ENCODE measurements around the gene ASB15.

Gene ASB15

DNA sequence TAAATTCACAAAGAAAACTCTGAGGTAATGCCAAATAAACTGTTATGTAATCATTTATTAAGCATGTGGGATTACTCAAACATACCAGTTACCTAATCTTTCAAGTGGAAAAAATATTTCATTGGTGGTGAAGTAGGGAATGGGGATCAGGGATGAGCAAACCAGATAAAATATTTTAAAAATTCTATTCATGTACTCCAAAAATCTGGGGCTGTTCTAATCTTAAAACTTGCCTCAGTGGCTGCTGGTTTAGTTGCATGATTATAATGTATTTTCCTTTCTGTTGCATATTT, 73.5 kb downstream of the ASB15 start:
- Histone ChIP-seq H3K36me3 (ENCODE audit: control insufficient read depth, insufficient read depth, low read length) (no peaks in the 10 kb centered on the region), H3K9me3 (ENCODE audit: control insufficient read depth, insufficient read depth, low read length) (no peaks in the 10 kb centered on the region), H3K27me3 (ENCODE audit: control insufficient read depth, insufficient read depth, low read length) (no peaks in the 10 kb centered on the region), H3K27ac (ENCODE audit: low read length) (no peak overlapping the region), H3K4me3 (ENCODE audit: low read length) (no peak overlapping the region), H3K4me1 (ENCODE audit: control insufficient read depth, insufficient read depth, low read length) (no peaks in the 10 kb centered on the region)
- no peak for DNase-seq (ENCODE audit: low read depth, low spot score)

DNA sequence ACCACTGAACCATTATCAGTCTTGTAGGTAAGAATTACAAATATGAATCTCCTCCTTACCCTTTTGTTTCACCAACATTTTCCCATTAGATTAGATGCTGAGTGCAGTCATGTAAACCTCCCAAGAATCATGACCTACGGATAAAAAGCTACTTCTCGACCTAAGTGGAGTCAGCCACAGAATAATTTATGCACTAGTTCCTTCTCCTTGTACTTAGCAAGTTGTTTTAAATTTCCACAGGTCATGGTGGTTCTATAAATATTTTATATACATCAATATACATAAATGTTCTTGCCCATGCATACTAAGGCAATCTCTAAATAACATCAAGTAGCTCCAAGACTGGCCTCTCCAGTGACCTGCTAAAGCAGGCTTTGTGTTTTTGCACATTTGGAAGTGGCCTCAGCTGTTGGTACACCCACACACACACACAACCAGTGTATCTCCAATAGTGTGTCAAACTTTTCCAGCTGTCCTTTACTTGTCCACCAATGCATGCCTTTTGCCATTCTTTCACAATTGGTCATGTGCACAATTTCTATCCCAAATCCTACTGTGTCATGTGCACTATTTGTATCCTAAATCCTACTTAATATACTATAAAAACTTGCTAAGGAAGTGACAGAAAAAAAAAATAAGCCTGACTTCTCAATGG, 75.6 kb downstream of the ASB15 start:
- H3K4me1 ChIP-seq (ENCODE audit: control insufficient read depth, insufficient read depth, low read length): no peaks in the 10 kb centered on the region
- H3K36me3 ChIP-seq (ENCODE audit: control insufficient read depth, insufficient read depth, low read length): no peaks in the 10 kb centered on the region
- H3K27ac ChIP-seq (ENCODE audit: low read length): no peak overlapping the region
- no peak for DNase-seq (ENCODE audit: low read depth, low spot score)
- no peak overlapping the region for H3K4me3 ChIP-seq (ENCODE audit: low read length)
- WGBS (ENCODE audit: insufficient coverage, insufficient read length): no CpG with 5 or more reads among the region's 2 CpGs
- no peaks in the 10 kb centered on the region for H3K27me3 ChIP-seq (ENCODE audit: control insufficient read depth, insufficient read depth, low read length)
- no peaks in the 10 kb centered on the region for H3K9me3 ChIP-seq (ENCODE audit: control insufficient read depth, insufficient read depth, low read length)

DNA sequence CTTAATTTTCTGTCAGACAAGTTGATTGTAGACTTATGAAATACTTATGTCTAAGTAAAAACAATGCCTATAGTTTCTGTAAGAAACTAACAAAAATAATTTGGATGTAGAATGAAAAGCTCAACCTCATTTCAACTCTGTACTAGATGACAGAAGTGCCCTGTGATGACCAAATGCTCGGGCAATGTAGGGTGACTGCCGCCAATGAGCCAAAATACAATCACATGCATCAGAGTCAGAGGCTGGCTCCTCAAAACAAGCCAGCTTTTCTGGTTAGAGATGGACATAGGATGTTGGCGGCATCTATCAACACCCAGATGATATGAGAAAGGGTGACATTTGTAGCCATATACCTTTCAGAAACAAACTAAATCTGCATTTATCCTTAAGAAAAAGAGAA, 78.0 kb downstream of the ASB15 start:
- Histone ChIP-seq H3K27me3 (ENCODE audit: control insufficient read depth, insufficient read depth, low read length) (no peaks in the 10 kb centered on the region), H3K36me3 (ENCODE audit: control insufficient read depth, insufficient read depth, low read length) (no peaks in the 10 kb centered on the region), H3K27ac (ENCODE audit: low read length) (no peak overlapping the region), H3K9me3 (ENCODE audit: control insufficient read depth, insufficient read depth, low read length) (no peaks in the 10 kb centered on the region), H3K4me3 (ENCODE audit: low read length) (no peak overlapping the region), H3K4me1 (ENCODE audit: control insufficient read depth, insufficient read depth, low read length) (no peaks in the 10 kb centered on the region)
- WGBS (ENCODE audit: insufficient coverage, insufficient read length): no CpG with 5 or more reads among the region's 3 CpGs
- DNase-seq (ENCODE audit: low read depth, low spot score): no peak

DNA sequence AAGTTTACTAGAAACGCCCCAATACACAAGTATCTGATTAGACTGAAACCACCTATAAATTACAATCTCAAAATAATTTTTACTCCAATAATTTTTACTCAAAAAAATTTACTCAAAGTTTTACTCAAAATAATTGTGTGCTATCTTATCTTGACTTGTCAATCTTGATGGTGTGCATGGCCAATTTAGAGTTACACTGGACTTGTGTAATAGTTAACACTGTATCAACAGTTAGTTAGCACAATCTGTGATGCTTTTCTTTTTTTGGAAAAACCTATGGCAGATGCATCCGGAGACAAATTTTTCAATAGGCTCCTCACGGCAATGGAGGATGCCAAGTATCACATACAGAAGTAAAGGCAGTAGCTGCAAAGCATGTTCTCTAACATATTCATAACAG, 79.0 kb downstream of the ASB15 start:
- Histone ChIP-seq H3K9me3 (ENCODE audit: control insufficient read depth, insufficient read depth, low read length) (no peaks in the 10 kb centered on the region), H3K27ac (ENCODE audit: low read length) (no peak overlapping the region), H3K27me3 (ENCODE audit: control insufficient read depth, insufficient read depth, low read length) (no peaks in the 10 kb centered on the region), H3K4me1 (ENCODE audit: control insufficient read depth, insufficient read depth, low read length) (no peaks in the 10 kb centered on the region), H3K4me3 (ENCODE audit: low read length) (no peak overlapping the region), H3K36me3 (ENCODE audit: control insufficient read depth, insufficient read depth, low read length) (no peaks in the 10 kb centered on the region)
- WGBS (ENCODE audit: insufficient coverage, insufficient read length): no CpG with 5 or more reads among the region's 3 CpGs
- DNase-seq (ENCODE audit: low read depth, low spot score): no peak

DNA sequence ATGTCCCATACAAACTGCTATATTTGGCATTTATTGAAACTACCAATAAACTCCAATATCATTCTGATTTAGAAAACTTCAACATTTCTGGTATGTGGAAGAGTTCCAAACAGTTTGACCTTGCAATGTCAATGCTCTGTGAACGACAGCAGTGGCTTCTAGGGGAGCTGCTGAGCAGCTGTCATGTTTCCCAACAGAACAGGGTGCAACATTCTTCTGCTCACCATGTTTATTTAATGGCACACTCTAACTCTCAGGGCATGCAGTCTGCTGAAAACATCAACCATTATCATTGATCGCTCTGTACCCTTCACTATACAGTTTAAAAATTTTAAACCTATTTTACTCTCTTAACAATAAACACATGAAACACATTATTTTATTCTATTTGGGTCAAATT, 79.9 kb downstream of the ASB15 start:
- no peaks in the 10 kb centered on the region for H3K27me3 ChIP-seq (ENCODE audit: control insufficient read depth, insufficient read depth, low read length)
- no peaks in the 10 kb centered on the region for H3K4me1 ChIP-seq (ENCODE audit: control insufficient read depth, insufficient read depth, low read length)
- no peak for DNase-seq (ENCODE audit: low read depth, low spot score)
- H3K27ac ChIP-seq (ENCODE audit: low read length): no peak overlapping the region
- H3K36me3 ChIP-seq (ENCODE audit: control insufficient read depth, insufficient read depth, low read length): no peaks in the 10 kb centered on the region
- H3K4me3 ChIP-seq (ENCODE audit: low read length): no peak overlapping the region
- WGBS (ENCODE audit: insufficient coverage, insufficient read length): 100% methylated on average over 1 of the region's 2 CpGs
- H3K9me3 ChIP-seq (ENCODE audit: control insufficient read depth, insufficient read depth, low read length): no peaks in the 10 kb centered on the region

DNA sequence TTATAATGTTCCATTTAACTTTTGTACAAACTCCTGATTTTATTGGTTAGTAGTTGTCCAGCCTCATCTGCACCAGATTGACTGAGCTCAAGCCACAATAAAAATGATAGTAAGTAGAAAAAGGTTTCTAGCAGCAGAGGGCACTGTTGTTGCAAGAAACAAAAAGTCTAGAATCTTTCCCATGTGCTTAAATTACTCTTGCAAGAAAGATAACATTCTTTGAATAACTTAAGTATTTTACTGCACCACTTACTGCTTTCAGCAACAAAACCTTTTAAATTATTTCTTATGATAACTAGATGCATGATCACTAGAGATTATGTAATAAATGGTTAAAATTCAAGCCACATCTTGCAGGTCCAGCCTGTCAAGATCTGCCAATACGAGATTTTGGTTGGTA, 81.1 kb downstream of the ASB15 start:
- H3K27me3 ChIP-seq (ENCODE audit: control insufficient read depth, insufficient read depth, low read length): no peaks in the 10 kb centered on the region
- no peak overlapping the region for H3K27ac ChIP-seq (ENCODE audit: low read length)
- no peak for DNase-seq (ENCODE audit: low read depth, low spot score)
- H3K9me3 ChIP-seq (ENCODE audit: control insufficient read depth, insufficient read depth, low read length): no peaks in the 10 kb centered on the region
- H3K4me3 ChIP-seq (ENCODE audit: low read length): no peak overlapping the region
- no peaks in the 10 kb centered on the region for H3K4me1 ChIP-seq (ENCODE audit: control insufficient read depth, insufficient read depth, low read length)
- no CpG with 5 or more reads among the region's 1 CpG for WGBS (ENCODE audit: insufficient coverage, insufficient read length)
- H3K36me3 ChIP-seq (ENCODE audit: control insufficient read depth, insufficient read depth, low read length): no peaks in the 10 kb centered on the region

DNA sequence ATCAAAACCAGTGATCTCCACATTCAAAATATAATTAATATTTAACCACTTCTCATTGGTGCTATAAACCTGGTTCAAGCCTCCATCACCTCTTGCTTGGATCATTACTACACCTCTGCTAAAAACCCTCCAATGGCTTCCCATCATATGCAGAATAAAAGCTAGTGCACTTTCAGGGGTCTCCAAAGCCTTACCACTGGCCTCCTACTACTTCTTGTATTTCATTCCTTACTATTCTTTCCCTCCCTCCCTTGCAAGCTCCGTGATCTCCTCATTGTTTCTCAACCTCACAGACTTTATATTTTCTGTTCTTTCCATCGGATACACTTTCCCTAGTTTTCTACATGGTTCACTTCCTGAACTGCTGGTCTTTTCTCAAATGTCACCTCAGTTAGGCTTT, 85.5 kb downstream of the ASB15 start:
- H3K4me3 ChIP-seq (ENCODE audit: low read length): no peak overlapping the region
- no peaks in the 10 kb centered on the region for H3K9me3 ChIP-seq (ENCODE audit: control insufficient read depth, insufficient read depth, low read length)
- no peak for DNase-seq (ENCODE audit: low read depth, low spot score)
- 100% methylated on average over 1 of the region's 2 CpGs for WGBS (ENCODE audit: insufficient coverage, insufficient read length)
- no peak overlapping the region for H3K27ac ChIP-seq (ENCODE audit: low read length)
- no peaks in the 10 kb centered on the region for H3K27me3 ChIP-seq (ENCODE audit: control insufficient read depth, insufficient read depth, low read length)
- no peaks in the 10 kb centered on the region for H3K36me3 ChIP-seq (ENCODE audit: control insufficient read depth, insufficient read depth, low read length)
- H3K4me1 ChIP-seq (ENCODE audit: control insufficient read depth, insufficient read depth, low read length): no peaks in the 10 kb centered on the region

DNA sequence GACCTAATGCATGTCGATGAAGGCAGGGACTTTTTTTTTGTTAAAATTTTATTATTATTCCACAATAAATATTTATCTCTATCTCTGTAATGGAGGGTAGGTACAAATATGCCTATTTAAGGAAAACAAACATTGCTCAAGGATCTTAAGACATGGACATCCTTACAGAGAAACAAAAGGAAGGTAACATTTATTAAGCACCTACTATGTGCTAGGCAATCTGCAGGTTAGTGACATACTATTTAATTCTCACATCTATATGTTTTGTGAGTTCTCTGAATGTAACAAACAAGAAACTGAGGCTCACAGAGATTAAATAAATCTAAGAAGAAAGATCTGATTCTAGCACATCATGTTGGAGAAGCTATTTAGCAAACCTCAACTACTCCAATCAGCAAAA, 86.1 kb downstream of the ASB15 start:
- Histone ChIP-seq H3K36me3 (ENCODE audit: control insufficient read depth, insufficient read depth, low read length) (no peaks in the 10 kb centered on the region), H3K4me3 (ENCODE audit: low read length) (no peak overlapping the region), H3K27ac (ENCODE audit: low read length) (no peak overlapping the region), H3K4me1 (ENCODE audit: control insufficient read depth, insufficient read depth, low read length) (no peaks in the 10 kb centered on the region), H3K9me3 (ENCODE audit: control insufficient read depth, insufficient read depth, low read length) (no peaks in the 10 kb centered on the region), H3K27me3 (ENCODE audit: control insufficient read depth, insufficient read depth, low read length) (no peaks in the 10 kb centered on the region)
- DNase-seq (ENCODE audit: low read depth, low spot score): no peak
- WGBS (ENCODE audit: insufficient coverage, insufficient read length): no CpG with 5 or more reads among the region's 1 CpG

Data from iPS DF 6.9 (cell line).